H1 (cell line): ENCODE measurements around the gene SCUBE2. TPM values are rescaled to one million over a fixed set of nuclear protein-coding genes. Genes with fewer than 3 reads are reported as not detected.

Experiments used
- CTCF ChIA-PET: fragments of 300-600 bp; sonication (Branson Sonifier 250); formaldehyde crosslinking; loops from one replicate; lab custom pipeline; 2021; ENCODE audit not compliant: partially characterized antibody; lab: Charles Lee
- POLR2A ChIA-PET: fragments of 300-600 bp; sonication (Branson Sonifier 250); formaldehyde crosslinking; loops from one replicate; lab custom pipeline; 2021; ENCODE audit warnings: inconsistent platforms; ENCODE audit not compliant: partially characterized antibody; lab: Charles Lee
- DNase-seq, 2 experiments: peaks; one replicate each; pipeline versions ENCODE4 v3.0.0 to v3.0.0-alpha.2; 2010 to 2022; ENCODE audit warnings: low spot score in 2 of 2, low read depth in 1 of 2, mixed read lengths in 1 of 2
- FAIRE-seq: peaks from 2 replicates; lab custom pipeline; 2011; peaks lifted over from hg19 to GRCh38; lab: Jason Lieb, UNC
- H2AFZ ChIP-seq: 2 replicates; pipeline ENCODE4 v1.8.1; 2012; ENCODE audit warnings: low read length, inconsistent platforms
- H2AK5ac ChIP-seq: 2 replicates; pipeline ENCODE4 v1.6.1; 2013; ENCODE audit warnings: low read depth, low read length
- H2BK120ac ChIP-seq: replicated peaks from 2 replicates; pipeline ENCODE3; 2013; ENCODE audit warnings: low read depth, low read length, inconsistent platforms
- H2BK12ac ChIP-seq: 2 replicates; pipeline ENCODE4 v1.6.1; 2013; ENCODE audit warnings: low read depth, low read length
- H2BK15ac ChIP-seq: 2 replicates; pipeline ENCODE4 v1.6.1; 2013; ENCODE audit warnings: low read length
- H2BK20ac ChIP-seq: 2 replicates; pipeline ENCODE4 v1.6.1; 2013; ENCODE audit warnings: low read length
- H2BK5ac ChIP-seq: 2 replicates; pipeline ENCODE4 v1.6.1; 2013; ENCODE audit warnings: low read depth, low read length
- H3K14ac ChIP-seq: 2 replicates; pipeline ENCODE4 v1.6.1; 2013; ENCODE audit warnings: inconsistent platforms; ENCODE audit not compliant: insufficient read length
- H3K18ac ChIP-seq: 2 replicates; pipeline ENCODE4 v1.6.1; 2013; ENCODE audit warnings: low read length; ENCODE audit errors: extremely low read depth
- H3K23ac ChIP-seq: 2 replicates; pipeline ENCODE4 v1.6.1; 2013; ENCODE audit warnings: inconsistent platforms; ENCODE audit not compliant: insufficient read length
- H3K23me2 ChIP-seq: 2 replicates; pipeline ENCODE4 v1.6.1; 2013; ENCODE audit warnings: low read depth, low read length
- H3K27ac ChIP-seq: 2 replicates; pipeline ENCODE4 v1.6.1; 2011; ENCODE audit warnings: low read depth, low read length, inconsistent platforms
- H3K27me3 ChIP-seq, 4 experiments: replicated peaks in 1 of 4; 1 replicate in 1 of 4; 2 replicates in 3 of 4; pipeline versions ENCODE4 v1.6.1 to v1.8.1; 2011 to 2013; ENCODE audit warnings: low read length in 3 of 4, mild to moderate bottlenecking in 3 of 4, inconsistent platforms in 2 of 4, mixed read lengths in 2 of 4, moderate library complexity in 1 of 4; ENCODE audit not compliant: control insufficient read depth in 3 of 4, insufficient read depth in 3 of 4; ENCODE audit errors: extremely low read depth in 1 of 4
- H3K36me3 ChIP-seq, 4 experiments: 2 replicates each; pipeline versions ENCODE4 v1.6.1 to v1.8.1; 2011 to 2013; ENCODE audit warnings: mild to moderate bottlenecking in 4 of 4, low read length in 3 of 4, moderate library complexity in 2 of 4, control low read depth in 1 of 4, inconsistent platforms in 1 of 4; ENCODE audit not compliant: insufficient read depth in 4 of 4, control insufficient read depth in 2 of 4
- H3K4ac ChIP-seq: replicated peaks from 2 replicates; pipeline ENCODE3; 2013; ENCODE audit warnings: low read length, low read depth, mixed read lengths, inconsistent platforms; ENCODE audit not compliant: insufficient read length
- H3K4me1 ChIP-seq, 4 experiments: replicated peaks in 1 of 4; 1 replicate in 1 of 4; 2 replicates in 3 of 4; pipeline versions ENCODE4 v1.6.1 to v1.8.1; 2011 to 2013; ENCODE audit warnings: low read length in 3 of 4, inconsistent platforms in 2 of 4, mixed read lengths in 1 of 4; ENCODE audit not compliant: insufficient read depth in 4 of 4, control insufficient read depth in 3 of 4
- H3K4me2 ChIP-seq, 2 experiments: 2 replicates each; pipeline versions ENCODE4 v1.6.1 to v1.8.1; 2011 to 2013; ENCODE audit warnings: low read depth in 2 of 2, low read length in 2 of 2, control low read depth in 1 of 2, inconsistent platforms in 1 of 2, mild to moderate bottlenecking in 1 of 2; ENCODE audit not compliant: insufficient read depth in 1 of 2
- H3K4me3 ChIP-seq, 4 experiments: fragments of 200-600, 300-600 bp in 1 of 4; sonication (generic), shearing (Covaris generic), sonication (Bioruptor Twin) in 1 of 4; 2 replicates each; pipeline versions ENCODE4 v1.5.1 to v1.8.1; 2011 to 2016; ENCODE audit warnings: low read length in 4 of 4, low read depth in 3 of 4, control low read depth in 2 of 4, inconsistent platforms in 2 of 4, mild to moderate bottlenecking in 2 of 4, mixed read lengths in 1 of 4, moderate library complexity in 1 of 4; ENCODE audit not compliant: insufficient read depth in 2 of 4; ENCODE audit errors: extremely low read depth in 1 of 4
- H3K56ac ChIP-seq: replicated peaks from 2 replicates; pipeline ENCODE3; 2013; ENCODE audit warnings: low read depth, mild to moderate bottlenecking, mixed read lengths, low read length, inconsistent platforms; ENCODE audit not compliant: insufficient read length
- H3K79me1 ChIP-seq: 2 replicates; pipeline ENCODE4 v1.6.1; 2013; ENCODE audit warnings: low read depth, low read length, control low read depth
- H3K79me2 ChIP-seq, 2 experiments: 2 replicates each; pipeline versions ENCODE4 v1.6.1 to v1.8.1; 2012 to 2013; ENCODE audit warnings: low read length in 2 of 2, mild to moderate bottlenecking in 2 of 2, inconsistent platforms in 1 of 2; ENCODE audit not compliant: insufficient read depth in 2 of 2, control insufficient read depth in 1 of 2
- H3K9ac ChIP-seq, 4 experiments: replicated peaks in 1 of 4; 1 replicate in 1 of 4; 2 replicates in 3 of 4; pipeline versions ENCODE4 v1.6.1 to v1.8.1; 2011 to 2013; ENCODE audit warnings: low read depth in 3 of 4, low read length in 3 of 4, control low read depth in 2 of 4, mild to moderate bottlenecking in 2 of 4, moderate library complexity in 2 of 4, inconsistent platforms in 1 of 4; ENCODE audit errors: extremely low read depth in 1 of 4
- H3K9me3 ChIP-seq, 2 experiments: 2 replicates each; pipeline versions ENCODE4 v1.6.1 to v1.8.1; 2012 to 2013; ENCODE audit warnings: mild to moderate bottlenecking in 2 of 2, moderate library complexity in 2 of 2, control low read depth in 1 of 2, inconsistent platforms in 1 of 2, low read depth in 1 of 2, low read length in 1 of 2, mixed read lengths in 1 of 2; ENCODE audit not compliant: insufficient read depth in 2 of 2
- H4K20me1 ChIP-seq, 2 experiments: replicated peaks in 1 of 2; 2 replicates each; pipeline versions ENCODE3 to v1.8.1; 2011 to 2013; ENCODE audit warnings: inconsistent platforms in 2 of 2, low read length in 2 of 2, mild to moderate bottlenecking in 1 of 2; ENCODE audit not compliant: insufficient read depth in 2 of 2, control insufficient read depth in 1 of 2
- H4K5ac ChIP-seq: 2 replicates; pipeline ENCODE4 v1.6.1; 2013; ENCODE audit warnings: low read length, low read depth, mixed read lengths, inconsistent platforms; ENCODE audit not compliant: insufficient read length
- H4K8ac ChIP-seq: 2 replicates; pipeline ENCODE4 v1.8.0; 2013; ENCODE audit warnings: mild to moderate bottlenecking, moderate library complexity, low read length, inconsistent platforms; ENCODE audit not compliant: insufficient read depth; ENCODE audit errors: extremely low read depth
- H4K91ac ChIP-seq: replicated peaks from 2 replicates; pipeline ENCODE3; 2013; ENCODE audit warnings: low read length, mixed read lengths, inconsistent platforms; ENCODE audit not compliant: insufficient read length
- BCL11A ChIP-seq, 2 experiments: IDR thresholded peaks; one replicate each; pipeline ENCODE4 v1.6.1; 2011; ENCODE audit warnings: low read depth in 2 of 2, low read length in 2 of 2, mild to moderate bottlenecking in 2 of 2
- CBX5 ChIP-seq: fragments of 300-800, 300-1000 bp; sonication (generic); IDR thresholded peaks from 2 replicates; pipeline ENCODE4 v1.7.1; 2016; ENCODE audit warnings: antibody characterized with exemption, low read length, low read depth
- EZH2 ChIP-seq: fragments of 200-600 bp; sonication (generic); IDR thresholded peaks from 2 replicates; pipeline ENCODE4 v1.7.1; 2012; ENCODE audit warnings: low read depth, mild to moderate bottlenecking, moderate library complexity, low read length, inconsistent platforms; ENCODE audit not compliant: severe bottlenecking
- HDAC6 ChIP-seq: IDR thresholded peaks from one replicate; pipeline ENCODE4 v1.7.1; 2012; ENCODE audit warnings: low read depth, mild to moderate bottlenecking, inconsistent platforms, low read length, moderate library complexity
- MAFK ChIP-seq: IDR thresholded peaks from 2 replicates; pipeline ENCODE4 v1.6.1; 2012; ENCODE audit warnings: low read depth, mild to moderate bottlenecking, improper control_type of control experiment, low read length
- RAD21 ChIP-seq, 2 experiments: IDR thresholded peaks in 1 of 2; conservative IDR thresholded peaks in 1 of 2; 2 replicates each; pipeline ENCODE4 v1.6.1; 2011; ENCODE audit warnings: low read depth in 2 of 2, low read length in 2 of 2, improper control_type of control experiment in 1 of 2, inconsistent platforms in 1 of 2, mild to moderate bottlenecking in 1 of 2, moderate library complexity in 1 of 2
- RNF2 ChIP-seq: fragments of 200-900, 300-1000 bp; sonication (generic); IDR thresholded peaks from 2 replicates; pipeline ENCODE4 v1.7.1; 2016; ENCODE audit warnings: borderline replicate concordance, low read depth, mild to moderate bottlenecking, antibody characterized with exemption, low read length; ENCODE audit not compliant: poor library complexity, severe bottlenecking; ENCODE audit errors: missing control alignments
- SP2 ChIP-seq: IDR thresholded peaks from 2 replicates; pipeline ENCODE4 v1.6.1; 2012; ENCODE audit warnings: mild to moderate bottlenecking, low read length, inconsistent platforms
- SRF ChIP-seq: IDR thresholded peaks from 2 replicates; pipeline ENCODE4 v1.6.1; 2011; ENCODE audit warnings: mild to moderate bottlenecking, low read depth, low read length, moderate library complexity
- USF2 ChIP-seq: IDR thresholded peaks from 2 replicates; pipeline ENCODE4 v1.6.1; 2011; ENCODE audit warnings: low read length, improper control_type of control experiment
- ZNF274 ChIP-seq: IDR thresholded peaks from 2 replicates; pipeline ENCODE4 v1.7.0; 2012; ENCODE audit warnings: low read length, borderline replicate concordance; ENCODE audit errors: extremely low read depth
- WGBS, 2 experiments: shearing (Covaris generic) in 1 of 2; methylation state at CpG; one replicate each; pipeline versions ENCODE4 v1.1.6 to v1.1.7; 2013 to 2015; ENCODE audit warnings: low lambda C conversion rate in 2 of 2, mixed read lengths in 2 of 2, inconsistent platforms in 1 of 2, low coverage in 1 of 2, missing lambda C conversion rate in 1 of 2; ENCODE audit not compliant: insufficient replicate concordance in 2 of 2, insufficient coverage in 1 of 2, insufficient read length in 1 of 2; ENCODE audit errors: extremely low coverage in 1 of 2, missing lambda C conversion rate in 1 of 2; 5-methylcytosine and 5-hydroxymethylcytosine counted together
- polyA plus RNA-seq, 7 experiments: library from polyadenylated mRNA; depleted of rRNA in 3 of 7; stranded (reverse) in 5 of 7; unstranded in 2 of 7; fragments of >200 nt in 5 of 7; fragments of 200-250 nt in 2 of 7; gene quantifications; 1 replicate in 5 of 7; 2 replicates in 1 of 7; 4 replicates in 1 of 7; pipeline versions ENCODE4 v1.2.1 to v1.2.3, GENCODE V29; 2011 to 2013; ENCODE audit warnings: missing spikeins in 2 of 7, mixed read lengths in 2 of 7
- total RNA-seq: library from RNA; stranded (reverse); fragmentation: NEBNext Ultra II Directional; extraction: Animal tissue kit (Norgen Biotek cat#: 25700); gene quantifications from 2 replicates; pipeline ENCODE4 v1.2.1, GENCODE V29; 2021

Gene SCUBE2
- total and polyA plus RNA-seq, 2 of the 8 experiments (the other 6 are each of a cell fraction or from before 2014, with no cell fraction given) = 0.29 to 1.2 TPM

- Histone ChIP-seq H3K36me3 (no peaks in the 10 kb centered on the region), H3K27ac (no peak overlapping the region), H3K18ac (no peak overlapping the region), H3K4me2 (no peak overlapping the region), H3K23ac (no peak overlapping the region), H3K9ac (no peak overlapping the region), H3K79me1 (no peaks in the 10 kb centered on the region), H3K4me1 (peaks cover 0 to 7% (median under 1%) of the 10 kb centered on the region in 4 experiments; a peak in 2 of 7 replicates), H4K5ac (no peak overlapping the region), H2BK5ac (no peak overlapping the region), H3K27me3 (no peaks in the 10 kb centered on the region), H3K4ac (no peak overlapping the region), H2BK120ac (no peak overlapping the region), H3K79me2 (no peaks in the 10 kb centered on the region), H3K23me2 (no peaks in the 10 kb centered on the region), H2BK20ac (no peak overlapping the region), H4K91ac (no peak overlapping the region), H2BK12ac (no peak overlapping the region; the same call in 1 of the 2 replicates), H4K20me1 (no peaks in the 10 kb centered on the region), H2AFZ (peak overlapping the region; percentile 63; the same call in 1 of the 2 replicates), H2BK15ac (peak overlapping the region; percentile 32; the same call in 1 of the 2 replicates), H3K9me3 (no peaks in the 10 kb centered on the region), H3K14ac (no peak overlapping the region), H2AK5ac (no peak overlapping the region), H3K56ac (no peak overlapping the region), H4K8ac (no peak overlapping the region), H3K4me3 (no peak overlapping the region)
- DNase-seq (peak in 1 of 2 experiments; percentile 26), FAIRE-seq (no peak)
- 87% methylated on average over 15 of the region's 15 CpGs; no CpG with 5 or more reads in 1 of the 2 experiments for WGBS, 2 experiments
- CTCF ChIA-PET = interaction anchor here (0.9 to 14.0 kb wide), 7 partner anchors 14 to 64 kb away, joined by 3 to 177 read pairs (median 3); partner anchors contain the start of gene SCUBE2
- POLR2A ChIA-PET = no interaction called here
- TF ChIP-seq RAD21 (IDR thresholded peaks at IDR 0.05 in 1 of 2, conservative IDR thresholded peaks at IDR 0.05 in 1 of 2; ENCODE audit: low read depth in 2 of 2, low read length in 2 of 2) (no peak), RNF2 (no peak), ZNF274 (no peak), CBX5 (no peak), HDAC6 (no peak), MAFK (no peak), SP2 (no peak), USF2 (no peak), BCL11A (IDR thresholded peaks at IDR 0.05; ENCODE audit: low read depth in 2 of 2, low read length in 2 of 2) (no peak), EZH2 (no peak), SRF (no peak)
Measured at GRCh38 chr11:9074338-9075029, 16.9 kb downstream of the SCUBE2 start.
